Gastroesophageal sphincter (tissue), 3 donors: ENCODE measurements around the gene CNTLN.

Experiments
- POLR2A ChIP-seq, 2 donors: fragments of 450-650 bp; IDR thresholded peaks; one replicate each; pipeline ENCODE4 v1.6.1; 2017; ENCODE audit warnings: antibody characterized with exemption in 2 of 2, mild to moderate bottlenecking in 2 of 2, moderate library complexity in 1 of 2
- POLR2AphosphoS5 ChIP-seq: sonication (generic); formaldehyde crosslinking; IDR thresholded peaks from one replicate; pipeline ENCODE4 v1.6.1; 2017; ENCODE audit warnings: antibody characterized with exemption
- TF ChIP-seq, protein P1 (sequence below), 4 experiments: fragments of 200-600 bp in 2 of 4; fragments of 450-650 bp in 2 of 4; sonication (generic) in 1 of 4; IDR thresholded peaks; one replicate each; pipeline ENCODE4 v1.5.1; 2017 to 2019; ENCODE audit warnings: antibody characterized with exemption in 4 of 4, mild to moderate bottlenecking in 2 of 4, moderate library complexity in 2 of 4

DNA sequence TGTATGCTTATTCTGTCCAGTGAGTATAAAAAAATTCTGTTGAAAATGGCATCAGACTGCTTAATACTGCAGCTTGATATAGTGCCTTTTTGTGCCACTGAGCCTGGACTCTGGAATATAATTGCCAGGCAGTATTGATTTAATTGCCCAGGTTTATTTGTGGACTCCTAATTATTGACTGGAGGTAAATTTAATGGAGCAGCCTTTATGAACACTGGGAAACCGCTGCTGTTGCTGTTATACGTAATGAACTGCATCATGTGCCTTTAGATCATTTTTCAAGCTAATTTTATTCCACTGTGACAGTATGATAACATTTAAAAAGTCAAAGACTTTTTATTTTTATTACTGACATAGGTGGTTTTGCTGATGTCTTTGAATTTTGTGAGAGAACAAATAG, 353.8 kb downstream of the CNTLN start:
- TF ChIP-seq POLR2AphosphoS5 (no peak), POLR2A (IDR thresholded peaks at IDR 0.05) (no peak)
- TF ChIP-seq, protein P1, sequence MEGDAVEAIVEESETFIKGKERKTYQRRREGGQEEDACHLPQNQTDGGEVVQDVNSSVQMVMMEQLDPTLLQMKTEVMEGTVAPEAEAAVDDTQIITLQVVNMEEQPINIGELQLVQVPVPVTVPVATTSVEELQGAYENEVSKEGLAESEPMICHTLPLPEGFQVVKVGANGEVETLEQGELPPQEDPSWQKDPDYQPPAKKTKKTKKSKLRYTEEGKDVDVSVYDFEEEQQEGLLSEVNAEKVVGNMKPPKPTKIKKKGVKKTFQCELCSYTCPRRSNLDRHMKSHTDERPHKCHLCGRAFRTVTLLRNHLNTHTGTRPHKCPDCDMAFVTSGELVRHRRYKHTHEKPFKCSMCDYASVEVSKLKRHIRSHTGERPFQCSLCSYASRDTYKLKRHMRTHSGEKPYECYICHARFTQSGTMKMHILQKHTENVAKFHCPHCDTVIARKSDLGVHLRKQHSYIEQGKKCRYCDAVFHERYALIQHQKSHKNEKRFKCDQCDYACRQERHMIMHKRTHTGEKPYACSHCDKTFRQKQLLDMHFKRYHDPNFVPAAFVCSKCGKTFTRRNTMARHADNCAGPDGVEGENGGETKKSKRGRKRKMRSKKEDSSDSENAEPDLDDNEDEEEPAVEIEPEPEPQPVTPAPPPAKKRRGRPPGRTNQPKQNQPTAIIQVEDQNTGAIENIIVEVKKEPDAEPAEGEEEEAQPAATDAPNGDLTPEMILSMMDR (IDR thresholded peaks at IDR 0.05): no peak
